HG03108 (cell line): ENCODE measurements around the gene HHIP.

ENCODE experiments used
- ATAC-seq: cut with Tn5 transposase; IDR thresholded peaks from one replicate; pipeline ENCODE4 v1.9.1; 2021; ENCODE audit warnings: moderate library complexity; ENCODE audit not compliant: unreplicated experiment

HHIP gene

DNA sequence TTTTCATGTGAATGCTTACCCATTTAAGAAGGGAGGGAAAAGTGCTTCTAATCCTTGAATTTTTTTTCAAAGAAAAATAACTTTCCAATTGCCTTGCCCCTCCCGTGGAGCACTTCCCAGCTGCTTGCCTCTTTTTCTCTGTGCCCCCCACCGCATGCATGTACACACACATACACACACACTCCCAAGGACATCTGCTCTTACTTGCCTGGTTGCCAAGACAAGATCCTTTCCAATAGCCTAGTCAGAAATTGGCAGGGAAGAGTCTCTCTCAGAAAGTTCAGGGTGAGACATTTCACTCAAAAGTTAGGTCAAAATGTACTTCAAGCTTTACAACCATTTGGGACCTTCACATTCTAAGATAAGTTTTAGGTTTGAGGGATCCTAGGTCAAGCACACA is 10.9 kb downstream of the HHIP start:
- no peak for ATAC-seq

GRCh38 chr4:144658015-144658567 is 12.1 kb downstream of the HHIP start:
- no peak for ATAC-seq

DNA sequence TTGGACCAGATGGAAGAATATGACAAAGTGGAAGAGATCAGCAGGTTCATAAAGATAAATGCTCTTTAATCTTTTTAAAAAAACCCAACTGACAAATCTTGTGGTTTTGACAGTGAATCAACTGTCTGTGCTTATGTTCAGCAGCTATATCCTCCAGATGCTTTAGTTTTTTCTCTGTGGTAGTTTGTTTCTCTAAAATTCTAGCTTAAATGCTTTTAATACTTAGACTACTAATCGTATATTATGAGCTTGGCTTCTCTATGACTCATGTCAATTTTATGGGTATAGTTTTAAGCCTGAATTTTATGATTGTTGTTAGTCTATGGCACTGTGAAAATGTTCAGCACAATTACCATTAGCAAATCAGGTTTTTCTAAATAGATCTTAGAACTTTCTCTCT is 12.9 kb downstream of the HHIP start:
- ATAC-seq, result no peak

- ATAC-seq, result no peak
Measured at GRCh38 chr4:144659447-144659846, 13.5 kb downstream of the HHIP start.

DNA sequence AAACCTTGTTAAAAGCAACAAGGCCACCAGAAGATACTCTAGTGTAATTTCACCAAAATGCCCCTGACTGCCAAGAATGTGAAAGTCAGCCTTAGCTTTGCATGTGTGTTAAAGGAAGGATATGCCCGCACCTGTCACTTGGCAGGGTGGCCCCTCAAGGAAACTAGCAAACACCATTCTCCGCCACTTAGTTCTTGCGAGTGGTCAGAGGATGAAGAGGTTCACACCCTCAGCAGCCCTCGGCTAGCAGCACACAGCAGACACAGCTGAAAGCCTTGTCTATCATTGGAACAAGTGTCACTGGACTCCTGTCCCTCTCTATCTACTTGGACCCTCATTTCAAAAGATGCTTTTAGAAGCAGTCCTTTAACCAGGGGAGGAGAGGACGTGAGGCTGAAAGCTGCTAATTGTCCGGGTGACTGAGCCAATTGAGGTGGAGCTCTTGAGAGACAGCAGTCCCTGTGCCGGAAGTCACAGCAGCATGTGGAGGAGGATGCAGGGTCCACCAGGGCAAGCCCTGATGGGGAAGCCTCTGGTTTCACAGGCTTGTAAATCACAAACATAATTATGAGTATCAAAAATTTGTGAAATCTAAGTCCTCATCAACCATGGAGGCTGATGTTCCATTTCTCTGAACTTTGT is 18.0 kb downstream of the HHIP start:
- ATAC-seq, result no peak

DNA sequence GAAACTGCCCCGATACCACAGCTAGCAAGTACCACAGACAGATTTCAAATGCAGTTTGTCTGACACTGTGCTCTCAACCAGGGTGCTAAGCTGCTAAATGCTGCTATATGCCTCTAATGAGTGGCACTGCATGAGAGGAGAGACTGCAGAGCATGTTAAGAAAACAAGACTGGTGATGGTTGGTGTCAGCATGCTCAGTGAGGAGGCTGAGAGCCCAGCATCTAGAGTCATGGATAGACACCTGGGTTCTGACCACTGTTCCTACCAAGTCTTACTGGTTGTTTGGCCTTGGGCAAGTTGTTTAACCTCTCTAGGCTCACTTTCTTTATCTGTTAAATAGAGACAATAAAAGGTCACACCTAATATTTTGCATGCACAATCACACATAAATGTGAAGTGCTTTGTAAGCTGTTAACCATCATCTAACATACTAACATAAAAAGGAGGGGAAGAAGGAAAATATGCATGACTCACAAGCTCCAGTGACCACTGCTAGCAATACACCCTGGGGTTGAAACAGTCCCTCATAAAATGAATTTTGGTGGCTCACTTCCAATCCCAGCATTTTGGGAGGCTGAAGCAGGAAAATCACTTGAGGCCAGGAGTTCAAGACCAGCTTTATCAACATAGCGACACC is 20.7 kb downstream of the HHIP start:
- ATAC-seq, result no peak

DNA sequence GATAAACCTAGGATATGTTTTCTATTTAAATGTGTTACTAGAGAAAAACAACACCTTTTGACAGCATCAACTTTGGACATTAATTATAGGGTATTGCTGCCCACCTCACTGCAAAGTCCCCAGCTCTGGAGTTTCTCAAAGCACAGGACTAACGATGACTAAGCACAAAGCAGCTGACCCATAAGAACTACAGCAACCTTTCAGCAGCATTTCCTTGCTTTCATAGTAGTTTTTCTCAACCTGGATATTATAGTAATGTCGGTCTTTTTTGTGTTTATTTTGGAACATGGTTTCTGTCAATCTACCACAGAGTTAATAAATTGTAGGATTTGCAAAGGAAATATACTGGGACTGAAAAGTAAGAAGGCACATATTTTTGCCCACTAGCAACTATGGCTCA is 21.5 kb downstream of the HHIP start:
- ATAC-seq, result no peak

DNA sequence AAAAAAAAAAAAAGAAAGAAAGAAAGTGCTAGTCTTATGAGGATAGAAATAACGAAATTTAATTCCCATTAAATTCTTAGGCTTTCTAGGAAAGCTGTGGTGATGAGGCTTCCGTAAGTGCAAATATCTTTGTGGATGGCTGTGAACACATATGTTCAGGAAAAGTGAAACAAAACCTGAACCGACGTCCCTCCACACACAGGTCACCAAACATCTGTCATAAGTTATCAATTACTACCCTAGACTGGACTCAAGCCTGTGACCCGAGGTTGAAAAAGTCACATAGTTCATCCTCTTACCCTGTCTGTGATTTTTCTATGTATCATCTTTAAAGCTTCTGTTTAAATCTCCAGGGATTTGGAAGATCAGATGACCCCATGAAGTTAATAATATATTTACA is 24.8 kb downstream of the HHIP start:
- ATAC-seq, result no peak

- no peak for ATAC-seq
Measured at GRCh38 chr4:144674711-144675110, 28.8 kb downstream of the HHIP start.

- ATAC-seq, result no peak
Measured at GRCh38 chr4:144681806-144682205, 35.9 kb downstream of the HHIP start.

- no peak for ATAC-seq
Measured at GRCh38 chr4:144683516-144683915, 37.6 kb downstream of the HHIP start.

DNA sequence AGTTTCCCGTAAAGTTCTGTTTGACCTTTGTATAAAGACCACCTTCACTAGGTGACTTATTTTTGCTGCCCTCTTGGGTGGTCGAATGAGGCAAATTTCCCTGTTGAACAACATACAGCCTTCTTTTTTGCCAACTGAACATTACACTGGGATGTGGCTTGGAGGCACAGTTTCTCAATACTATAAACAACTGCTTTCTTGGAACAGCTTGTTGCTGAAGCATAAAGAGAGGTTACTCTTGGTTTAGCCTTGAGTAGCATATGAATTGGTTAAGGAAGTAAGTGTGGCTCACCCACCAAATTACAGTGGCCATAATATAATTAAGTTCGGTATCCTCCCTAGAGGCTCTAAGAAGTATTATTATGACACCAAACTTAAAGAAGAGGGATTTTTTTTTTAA is 40.0 kb downstream of the HHIP start:
- no peak for ATAC-seq

- ATAC-seq, result no peak
Measured at GRCh38 chr4:144686921-144687320, 41.0 kb downstream of the HHIP start.

DNA sequence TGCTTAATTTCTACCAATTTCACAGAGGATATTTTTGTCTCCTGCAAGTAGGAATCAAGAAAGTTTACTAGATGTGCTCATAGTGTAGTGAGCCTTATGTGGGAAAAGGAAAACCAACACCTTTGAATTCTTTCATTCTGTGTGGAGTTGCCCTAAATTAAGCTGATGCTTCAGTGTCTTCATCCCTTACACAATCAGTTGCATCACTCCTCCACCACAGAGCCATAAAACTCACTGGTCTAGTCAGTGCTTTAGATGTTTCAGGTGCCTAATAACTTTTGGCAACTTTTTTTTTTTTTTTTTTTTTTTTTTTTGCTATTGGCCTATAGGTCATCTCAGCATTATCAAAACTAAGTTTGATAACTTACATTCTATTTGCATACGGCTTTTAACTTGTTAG is 41.5 kb downstream of the HHIP start:
- no peak for ATAC-seq

DNA sequence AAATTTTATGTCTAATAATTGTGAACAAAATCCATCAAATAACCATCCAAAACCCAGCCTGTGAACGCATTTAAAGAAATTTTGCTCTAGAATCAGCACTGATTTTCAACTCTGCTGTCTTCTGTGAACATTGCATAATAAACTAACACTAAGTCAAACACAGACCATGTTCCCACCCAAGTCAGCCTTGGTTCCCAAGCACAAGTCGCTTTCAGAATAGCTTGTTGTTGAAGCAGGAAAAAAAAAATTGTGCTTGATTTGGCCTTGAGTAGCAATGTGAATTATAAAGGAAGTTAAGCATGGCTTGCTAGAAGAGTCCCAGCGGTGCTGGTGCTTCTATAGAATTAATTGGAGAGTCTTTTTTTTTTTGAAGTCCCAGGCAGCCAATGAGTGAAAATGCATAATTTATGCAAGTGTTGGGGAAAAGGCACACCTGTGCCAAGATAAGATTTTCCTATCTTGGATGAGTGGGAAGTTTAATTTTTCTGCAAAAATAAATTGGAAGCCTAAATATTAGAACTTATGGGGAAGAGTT is 42.1 kb downstream of the HHIP start:
- no peak for ATAC-seq

- no peak for ATAC-seq
Measured at GRCh38 chr4:144689125-144689524, 43.2 kb downstream of the HHIP start.

DNA sequence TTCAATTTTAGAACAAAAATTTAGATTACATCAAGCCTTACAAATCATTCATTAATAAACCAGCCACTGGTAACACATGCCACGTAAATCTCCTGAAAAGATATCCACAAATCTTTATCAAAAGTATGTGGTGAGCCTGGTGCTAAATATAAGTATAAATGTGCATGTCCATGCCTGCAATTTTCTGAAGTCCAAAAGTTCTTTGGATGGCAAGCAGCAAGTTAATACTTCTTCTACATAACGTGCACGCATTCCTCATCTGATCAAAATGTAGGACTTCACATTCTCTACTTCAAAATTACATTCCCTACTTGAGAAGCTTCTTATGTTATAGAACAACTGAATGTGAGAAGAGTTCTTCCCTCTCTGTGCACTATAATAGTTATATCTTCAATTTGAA is 49.8 kb downstream of the HHIP start:
- no peak for ATAC-seq

- no peak for ATAC-seq
Measured at GRCh38 chr4:144696376-144696775, 50.4 kb downstream of the HHIP start.

DNA sequence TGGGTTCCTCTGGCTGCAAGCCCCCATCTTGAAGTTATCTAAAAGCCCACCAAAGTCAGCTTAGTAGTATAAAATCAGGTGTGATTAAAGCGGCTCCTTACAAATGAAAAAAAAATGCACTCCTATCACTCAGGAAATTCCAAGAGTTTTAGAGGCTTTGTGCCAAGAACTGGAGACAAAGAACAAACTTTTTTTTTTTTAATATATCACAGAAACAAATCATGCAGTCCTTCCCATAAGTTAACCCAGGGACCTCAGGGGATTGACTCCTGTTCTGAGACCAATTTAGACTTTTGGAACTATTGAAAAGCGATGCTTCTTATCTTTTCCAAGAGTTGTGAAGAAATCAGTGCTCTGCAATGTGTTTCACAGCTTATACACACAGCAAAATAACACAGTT is 53.6 kb downstream of the HHIP start:
- no peak for ATAC-seq

DNA sequence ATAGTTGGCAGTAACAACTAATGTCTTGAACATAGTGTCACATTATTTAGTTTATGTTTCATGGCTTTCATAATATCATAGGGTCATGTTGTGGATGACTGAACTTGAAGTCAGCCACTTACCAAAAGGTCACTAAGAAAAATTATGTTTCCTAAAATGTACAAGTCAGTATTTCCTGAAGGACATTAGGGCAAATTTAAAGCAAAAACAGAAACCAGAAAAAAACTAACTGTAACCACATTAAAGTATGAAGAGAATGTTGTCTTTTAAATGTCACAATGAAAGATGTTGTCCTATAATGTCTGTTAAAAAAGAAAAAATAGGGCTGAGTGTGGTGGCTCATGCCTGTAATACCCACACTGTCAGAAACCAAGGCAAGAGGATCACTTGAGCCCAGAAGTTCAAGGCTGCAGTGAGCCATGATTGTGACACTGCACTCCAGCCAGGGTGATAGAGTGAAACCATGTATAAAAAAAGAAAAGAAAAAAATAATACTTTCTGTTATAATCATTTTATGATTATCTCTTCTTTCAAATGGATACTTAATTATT is 55.8 kb downstream of the HHIP start:
- no peak for ATAC-seq

- ATAC-seq, result no peak
Measured at GRCh38 chr4:144703494-144703893, 57.5 kb downstream of the HHIP start.
